Heart left ventricle (tissue), 13 donors: ENCODE data around the gene ZNF488.

Source experiments
- CTCF ChIP-seq, 12 donors: fragments of 200-600 bp; sonication (generic) in 4 of 12; IDR thresholded peaks; one replicate each; pipeline versions ENCODE4 v1.5.0 to v1.8.0; 2018 to 2022; ENCODE audit warnings: antibody characterized with exemption in 12 of 12, mild to moderate bottlenecking in 5 of 12
- POLR2A ChIP-seq, 2 donors: fragments of 450-650 bp; IDR thresholded peaks; one replicate each; pipeline ENCODE4 v1.6.1; 2017; ENCODE audit warnings: antibody characterized with exemption in 2 of 2, mild to moderate bottlenecking in 2 of 2, moderate library complexity in 2 of 2
- donor health status: ischemic (EF 13 %, LVEDD 7.1; RV severe dilation, severe dysfunction).
- donor health status: DM: no; HTN: yes; CAD: no.
- donor health status: DM: no; HTN: no; CAD: no.
- donor health status: ischemic (EF 25% LVEDD 6.9; RV normal size, moderate dysfunction).
- donor health status: ischemic (EF 25% LVEDD 5.7; RV mildly dilated, moderate dysfunction).
- donor health status: ischemic (EF 35%, LVEDD 5.7; RV mildly dilated, moderate dysfunction).
- donor health status: nonischemic (EF 11% LVEDD 7.7; RV severe dilation, severe dysfunction).
- donor health status: DM: yes; HTN: yes; CAD: no.
- donor health status: PGD.
- donor health status: ischemic (EF 29% LVEDD 5.4; RV normal size, mild dysfunction).
- donor health status: nonischemic (EF 23%, LVEDD 6.1; RV moderate dilation, normal function).

- TF ChIP-seq CTCF (IDR thresholded peaks at IDR 0.05) (no peak), POLR2A (IDR thresholded peaks at IDR 0.05) (no peak)
These were observed 50.6 kb downstream of the ZNF488 start for GRCh38 chr10:47333532-47333931.
